ENCODE measurements around the gene F8. TPM values are rescaled to one million over a fixed set of nuclear protein-coding genes. Genes with fewer than 3 reads are reported as not detected.
A peak's percentile ranks its signal among the peaks of the same experiment; 100 is the strongest.
"Not testable (repeated sequence)": the region's sequence is repeated elsewhere in the genome, so short reads cannot be mapped to it uniquely, and the experiment has no call there.

Gene F8
- total and polyA plus RNA-seq, 2 donors (not counting 1 experiment from before 2014, with no cell fraction given): 4.5 to 7.9 TPM

- H3K36me3 ChIP-seq (ENCODE audit: control insufficient read depth, insufficient read depth, low read length): no peaks in the 10 kb centered on the region
- peak in 1 of 2 donors; percentile 6 for DNase-seq (ENCODE audit: low read depth in 2 of 2)
- H3K9me3 ChIP-seq (ENCODE audit: control insufficient read depth, insufficient read depth, low read depth, low read length): no peaks in the 10 kb centered on the region
- no peaks in the 10 kb centered on the region for H3K27me3 ChIP-seq (ENCODE audit: control insufficient read depth, insufficient read depth, low read length)
- H3K4me1 ChIP-seq (ENCODE audit: control insufficient read depth, extremely low read depth, insufficient read depth, low read length): no peaks in the 10 kb centered on the region
- no peak overlapping the region for H3K4me3 ChIP-seq (replicated peaks in 1 of 4; ENCODE audit: control extremely low read depth in 1 of 4, insufficient read depth in 1 of 4, low read depth in 3 of 4, low read length in 4 of 4)
- TF ChIP-seq EZH2 (IDR thresholded peaks at IDR 0.05; ENCODE audit: low read length, missing control alignments) (no peak), CTCF (conservative IDR thresholded peaks at IDR 0.05 in 1 of 2, IDR thresholded peaks at IDR 0.05 in 1 of 2; ENCODE audit: low read depth in 1 of 2, low read length in 2 of 2) (no peak)
- H3K9ac ChIP-seq (ENCODE audit: insufficient read depth, low read length): no peak overlapping the region
- no peak overlapping the region for H3K4me2 ChIP-seq (ENCODE audit: extremely low read depth, insufficient read depth, low read length)
- H3K79me2 ChIP-seq (ENCODE audit: control insufficient read depth, insufficient read depth, low read length): no peaks in the 10 kb centered on the region
- H3K27ac ChIP-seq (ENCODE audit: insufficient read depth, low read length): no peak overlapping the region
- H2AFZ ChIP-seq (ENCODE audit: low read length): no peak overlapping the region
- no peaks in the 10 kb centered on the region for H4K20me1 ChIP-seq (ENCODE audit: control insufficient read depth, extremely low read depth, insufficient read depth, low read length)
These were observed 195.1 kb downstream of the F8 start for GRCh38 chrX:154827194-154828015.

GRCh38 chrX:154825586-154825985, 196.9 kb downstream of the F8 start:
- H2AFZ ChIP-seq (ENCODE audit: low read length); H3K9ac ChIP-seq (ENCODE audit: insufficient read depth, low read length); H3K27me3 ChIP-seq (ENCODE audit: control insufficient read depth, insufficient read depth, low read length); H3K4me2 ChIP-seq (ENCODE audit: extremely low read depth, insufficient read depth, low read length); H3K79me2 ChIP-seq (ENCODE audit: control insufficient read depth, insufficient read depth, low read length); H3K4me1 ChIP-seq (ENCODE audit: control insufficient read depth, extremely low read depth, insufficient read depth, low read length); DNase-seq (ENCODE audit: low read depth in 2 of 2); H4K20me1 ChIP-seq (ENCODE audit: control insufficient read depth, extremely low read depth, insufficient read depth, low read length); H3K9me3 ChIP-seq (ENCODE audit: control insufficient read depth, insufficient read depth, low read depth, low read length); H3K4me3 ChIP-seq (replicated peaks in 1 of 4; ENCODE audit: control extremely low read depth in 1 of 4, insufficient read depth in 1 of 4, low read depth in 3 of 4, low read length in 4 of 4); H3K27ac ChIP-seq (ENCODE audit: insufficient read depth, low read length); H3K36me3 ChIP-seq (ENCODE audit: control insufficient read depth, insufficient read depth, low read length): not testable (repeated sequence)

- Histone ChIP-seq H3K9ac (ENCODE audit: insufficient read depth, low read length) (no peak overlapping the region), H3K4me3 (replicated peaks in 1 of 4; ENCODE audit: control extremely low read depth in 1 of 4, insufficient read depth in 1 of 4, low read depth in 3 of 4, low read length in 4 of 4) (no peak overlapping the region), H3K4me1 (ENCODE audit: control insufficient read depth, extremely low read depth, insufficient read depth, low read length) (no peaks in the 10 kb centered on the region), H3K27me3 (ENCODE audit: control insufficient read depth, insufficient read depth, low read length) (no peaks in the 10 kb centered on the region), H3K27ac (ENCODE audit: insufficient read depth, low read length) (no peak overlapping the region), H2AFZ (ENCODE audit: low read length) (no peak overlapping the region), H3K9me3 (ENCODE audit: control insufficient read depth, insufficient read depth, low read depth, low read length) (no peaks in the 10 kb centered on the region), H4K20me1 (ENCODE audit: control insufficient read depth, extremely low read depth, insufficient read depth, low read length) (no peaks in the 10 kb centered on the region), H3K36me3 (ENCODE audit: control insufficient read depth, insufficient read depth, low read length) (no peaks in the 10 kb centered on the region), H3K4me2 (ENCODE audit: extremely low read depth, insufficient read depth, low read length) (no peak overlapping the region), H3K79me2 (ENCODE audit: control insufficient read depth, insufficient read depth, low read length) (no peaks in the 10 kb centered on the region)
- no peak for DNase-seq (ENCODE audit: low read depth in 2 of 2)
- TF ChIP-seq CTCF (conservative IDR thresholded peaks at IDR 0.05 in 1 of 2, IDR thresholded peaks at IDR 0.05 in 1 of 2; ENCODE audit: low read depth in 1 of 2, low read length in 2 of 2) (no peak), EZH2 (IDR thresholded peaks at IDR 0.05; ENCODE audit: low read length, missing control alignments) (no peak)
These were observed 197.9 kb downstream of the F8 start for GRCh38 chrX:154824638-154825037.
